GM23248 (cell line): Measurements from ENCODE around the gene CYBA.

Experiments
- EZH2 ChIP-seq: fragments of 200-600 bp; sonication (generic); IDR thresholded peaks from 2 replicates; pipeline ENCODE4 v1.6.1; 2018; ENCODE audit warnings: antibody characterized with exemption, mild to moderate bottlenecking; ENCODE audit not compliant: insufficient read depth, poor library complexity, severe bottlenecking
- EZH2phosphoT487 ChIP-seq: fragments of 200-600 bp; sonication (generic); IDR thresholded peaks from 2 replicates; pipeline ENCODE4 v1.6.1; 2018; ENCODE audit warnings: antibody characterized with exemption, moderate library complexity, mild to moderate bottlenecking, low read depth; ENCODE audit not compliant: insufficient read depth

DNA sequence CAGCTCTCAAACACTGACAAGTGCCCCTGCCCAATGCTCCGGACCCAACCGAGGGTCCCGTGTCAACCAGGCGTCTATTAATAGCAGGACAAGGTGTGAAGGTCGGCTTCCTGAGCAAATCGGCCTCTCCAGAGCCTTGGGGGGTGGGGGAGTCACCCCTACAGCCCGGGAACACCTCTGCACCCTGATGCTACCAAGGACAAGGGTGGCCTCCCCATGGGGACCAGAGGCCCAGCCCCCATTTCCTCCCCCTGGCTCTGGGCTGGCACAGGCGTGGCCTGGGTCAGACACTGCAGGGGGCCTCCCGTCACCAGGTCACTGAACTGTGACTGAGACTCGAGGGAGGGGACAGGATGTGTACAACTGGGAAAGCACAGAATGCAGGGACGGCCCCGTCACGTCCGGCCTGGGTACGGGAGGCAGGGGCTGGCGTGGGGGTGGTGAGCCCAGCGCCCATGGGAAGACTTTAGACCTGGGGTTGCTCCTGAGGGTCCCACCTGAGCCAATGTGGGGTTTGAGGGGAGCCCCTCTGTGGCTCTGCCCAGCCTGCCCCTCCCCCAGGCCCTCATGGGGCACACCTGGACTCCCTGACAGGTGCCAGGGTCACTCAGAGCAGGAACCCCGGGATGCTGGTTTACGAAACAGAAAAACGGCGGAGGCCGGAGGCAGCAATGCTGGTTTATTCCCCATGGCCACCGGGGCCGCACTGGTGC, 579 bp upstream of the CYBA start:
- TF ChIP-seq EZH2 (no peak), EZH2phosphoT487 (no peak)
